ENCODE results near the gene KIF3A.

The KIF3A gene

GRCh38 chr5:132754947-132755346 is 17.6 kb upstream of the KIF3A start:
- DNase-seq, result peak in 6 of 58 donors; percentile 18 to 42 (median 29)

- DNase-seq, result no peak
Observed at GRCh38 chr5:132754111-132754510, 16.8 kb upstream of the KIF3A start.

GRCh38 chr5:132753135-132753987 is 16.0 kb upstream of the KIF3A start:
- peak in 43 of 58 donors; percentile 21 to 83 (median 65) for DNase-seq

- DNase-seq, result no peak
Observed at GRCh38 chr5:132752581-132753125, 15.3 kb upstream of the KIF3A start.

GRCh38 chr5:132751971-132752580 is 14.7 kb upstream of the KIF3A start:
- DNase-seq, result no peak

- DNase-seq, result no peak
Observed at GRCh38 chr5:132751444-132751843, 14.1 kb upstream of the KIF3A start.

GRCh38 chr5:132750471-132751230 is 13.3 kb upstream of the KIF3A start:
- DNase-seq, result no peak

GRCh38 chr5:132749506-132749905 is 12.2 kb upstream of the KIF3A start:
- DNase-seq, result no peak

GRCh38 chr5:132748522-132749000 is 11.2 kb upstream of the KIF3A start:
- DNase-seq, result no peak

- DNase-seq, result no peak
Observed at GRCh38 chr5:132747616-132748440, 10.5 kb upstream of the KIF3A start.

- DNase-seq, result peak in 7 of 58 donors; percentile 25 to 50 (median 29)
Observed at GRCh38 chr5:132746954-132747615, 9.7 kb upstream of the KIF3A start, which contains the start of gene CCNI2. CCNI2 (plus strand) TSS chr5:132747426; CDS start chr5:132747496, 70 bp downstream.

GRCh38 chr5:132746592-132746953 is 9.2 kb upstream of the KIF3A start:
- no peak for DNase-seq

GRCh38 chr5:132744659-132745058 is 7.3 kb upstream of the KIF3A start:
- DNase-seq, result no peak

- DNase-seq, result no peak
Observed at GRCh38 chr5:132742626-132743025, 5.3 kb upstream of the KIF3A start.

- DNase-seq, result no peak
Observed at GRCh38 chr5:132742158-132742557, 4.8 kb upstream of the KIF3A start.

- DNase-seq, result no peak
Observed at GRCh38 chr5:132739232-132739631, 1.9 kb upstream of the KIF3A start.

- DNase-seq, result peak in 4 of 58 donors; percentile 16 to 53 (median 34)
Observed at GRCh38 chr5:132737982-132738681, 786 bp upstream of the KIF3A start.

GRCh38 chr5:132734687-132735086 is 2.7 kb downstream of the KIF3A start:
- DNase-seq, result no peak

- DNase-seq, result no peak
Observed at GRCh38 chr5:132733499-132734148, 3.7 kb downstream of the KIF3A start.

Data from anterior cingulate cortex (tissue), 58 donors.